Stimulated activated CD8-positive, alpha-beta memory T cell treated with anti-CD3 and anti-CD28 coated beads, Interleukin-4, amount 100 ng/mL, for 48 hours (primary cell): Measurements from ENCODE around the gene RGS9.
"Not testable (repeated sequence)": the region's sequence is repeated elsewhere in the genome, so short reads cannot be mapped to it uniquely, and the experiment has no call there.

Experiments
- DNase-seq: peaks from one replicate; pipeline ENCODE4 v3.0.0-alpha.2; 2020

The RGS9 gene

GRCh38 chr17:65137021-65137939 is at the start of gene RGS9:
Gene RGS9 (plus strand): TSS chr17:65137370. CDS start chr17:65137541, 171 bp downstream.
- peak; percentile 90 for DNase-seq

GRCh38 chr17:65088621-65089360 is 48.4 kb upstream of the RGS9 start:
- no peak for DNase-seq

- DNase-seq = no peak
Measured at GRCh38 chr17:65092262-65092661, 44.9 kb upstream of the RGS9 start.

GRCh38 chr17:65092721-65093356 is 44.3 kb upstream of the RGS9 start:
- DNase-seq = not testable (repeated sequence)

GRCh38 chr17:65093930-65094329 is 43.2 kb upstream of the RGS9 start:
- DNase-seq = no peak

- DNase-seq = no peak
Measured at GRCh38 chr17:65095465-65095864, 41.7 kb upstream of the RGS9 start.

GRCh38 chr17:65096382-65096781 is 40.8 kb upstream of the RGS9 start:
- DNase-seq = not testable (repeated sequence)

- DNase-seq = no peak
Measured at GRCh38 chr17:65097110-65097509, 40.1 kb upstream of the RGS9 start.

- no peak for DNase-seq
Measured at GRCh38 chr17:65099475-65099874, 37.7 kb upstream of the RGS9 start.

- peak; percentile 89 for DNase-seq
Measured at GRCh38 chr17:65099941-65100315, 37.2 kb upstream of the RGS9 start.

- DNase-seq = peak; percentile 85
Measured at GRCh38 chr17:65100316-65101140, 36.6 kb upstream of the RGS9 start.

GRCh38 chr17:65101371-65101770 is 35.8 kb upstream of the RGS9 start:
- DNase-seq = no peak

- no peak for DNase-seq
Measured at GRCh38 chr17:65102235-65102634, 34.9 kb upstream of the RGS9 start.

GRCh38 chr17:65102788-65103187 is 34.4 kb upstream of the RGS9 start:
- DNase-seq = no peak

- no peak for DNase-seq
Measured at GRCh38 chr17:65103431-65103830, 33.7 kb upstream of the RGS9 start.

- no peak for DNase-seq
Measured at GRCh38 chr17:65103896-65104295, 33.3 kb upstream of the RGS9 start.

- no peak for DNase-seq
Measured at GRCh38 chr17:65104541-65104940, 32.6 kb upstream of the RGS9 start.

- no peak for DNase-seq
Measured at GRCh38 chr17:65104973-65105372, 32.2 kb upstream of the RGS9 start.

- DNase-seq = no peak
Measured at GRCh38 chr17:65108152-65108551, 29.0 kb upstream of the RGS9 start.

- no peak for DNase-seq
Measured at GRCh38 chr17:65109543-65109942, 27.6 kb upstream of the RGS9 start.

GRCh38 chr17:65109990-65110680 is 27.0 kb upstream of the RGS9 start:
- DNase-seq = no peak

- no peak for DNase-seq
Measured at GRCh38 chr17:65115839-65116238, 21.3 kb upstream of the RGS9 start.
